ENCODE results near the gene NLGN2. TPM values are rescaled to one million over a fixed set of nuclear protein-coding genes. Genes with fewer than 3 reads are reported as not detected.

The NLGN2 gene
- total RNA-seq, 1 donor from 2014 or later, result 9.3 TPM

DNA sequence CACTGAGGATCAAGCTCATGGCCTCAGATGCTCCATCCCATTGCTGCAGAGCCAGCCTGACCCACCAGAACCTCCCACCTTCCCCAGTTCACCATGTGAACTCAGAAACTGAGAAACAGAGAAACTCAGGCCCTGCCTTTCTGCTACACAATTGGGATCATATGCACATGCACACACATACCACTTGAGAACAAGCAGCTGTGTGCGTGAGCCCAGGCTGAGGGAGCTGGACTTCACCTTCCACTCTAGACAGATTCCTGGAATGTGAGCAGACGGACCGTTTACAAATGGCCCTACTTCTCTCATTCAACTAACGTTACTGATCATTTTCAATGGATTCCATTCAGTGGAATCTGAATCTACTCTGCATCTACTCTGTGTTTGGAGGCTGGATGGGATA is 16.0 kb downstream of the NLGN2 start:
- Histone ChIP-seq H3K36me3 (no peaks in the 10 kb centered on the region), H3K27ac (replicated peaks) (no peak overlapping the region), H3K27me3 (ENCODE audit: low read depth) (no peaks in the 10 kb centered on the region), H3K4me1 (no peaks in the 10 kb centered on the region), H3K4me3 (no peak overlapping the region), H3K9me3 (replicated peaks) (no peaks in the 10 kb centered on the region)
- DNase-seq, result no peak
- TF ChIP-seq, protein P1, sequence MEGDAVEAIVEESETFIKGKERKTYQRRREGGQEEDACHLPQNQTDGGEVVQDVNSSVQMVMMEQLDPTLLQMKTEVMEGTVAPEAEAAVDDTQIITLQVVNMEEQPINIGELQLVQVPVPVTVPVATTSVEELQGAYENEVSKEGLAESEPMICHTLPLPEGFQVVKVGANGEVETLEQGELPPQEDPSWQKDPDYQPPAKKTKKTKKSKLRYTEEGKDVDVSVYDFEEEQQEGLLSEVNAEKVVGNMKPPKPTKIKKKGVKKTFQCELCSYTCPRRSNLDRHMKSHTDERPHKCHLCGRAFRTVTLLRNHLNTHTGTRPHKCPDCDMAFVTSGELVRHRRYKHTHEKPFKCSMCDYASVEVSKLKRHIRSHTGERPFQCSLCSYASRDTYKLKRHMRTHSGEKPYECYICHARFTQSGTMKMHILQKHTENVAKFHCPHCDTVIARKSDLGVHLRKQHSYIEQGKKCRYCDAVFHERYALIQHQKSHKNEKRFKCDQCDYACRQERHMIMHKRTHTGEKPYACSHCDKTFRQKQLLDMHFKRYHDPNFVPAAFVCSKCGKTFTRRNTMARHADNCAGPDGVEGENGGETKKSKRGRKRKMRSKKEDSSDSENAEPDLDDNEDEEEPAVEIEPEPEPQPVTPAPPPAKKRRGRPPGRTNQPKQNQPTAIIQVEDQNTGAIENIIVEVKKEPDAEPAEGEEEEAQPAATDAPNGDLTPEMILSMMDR (IDR thresholded peaks at IDR 0.05; ENCODE audit: borderline replicate concordance), result no peak
- intact Hi-C loops (cut with micrococcal nuclease), result no loop called here

DNA sequence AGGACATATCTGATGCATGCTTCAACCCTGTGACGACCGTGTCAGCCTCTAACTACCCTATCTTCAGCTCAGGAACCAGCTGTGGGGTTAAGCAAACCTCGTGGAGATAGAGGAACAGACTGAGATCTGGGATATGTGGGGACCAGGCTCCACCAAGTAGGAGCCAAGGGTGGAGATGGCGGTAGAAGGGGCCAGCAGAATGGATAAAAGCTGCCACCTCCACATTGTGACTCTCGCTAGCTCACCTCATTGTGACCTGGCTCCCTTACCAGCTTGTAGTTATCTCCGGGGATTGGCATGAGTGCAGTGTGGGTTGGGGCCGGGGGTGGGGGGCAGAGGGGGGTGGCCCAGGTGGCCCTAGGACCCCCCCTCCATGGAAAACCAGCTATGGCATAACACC is 17.7 kb downstream of the NLGN2 start, which contains the start of gene SPEM2:
Gene SPEM2, plus strand, starts transcription at position 301 of the 400 bp plus-strand sequence. Its CDS starts 73 bp downstream, at position 374.
- H3K27ac ChIP-seq (replicated peaks), result no peak within 1 kb of the TSS

DNA sequence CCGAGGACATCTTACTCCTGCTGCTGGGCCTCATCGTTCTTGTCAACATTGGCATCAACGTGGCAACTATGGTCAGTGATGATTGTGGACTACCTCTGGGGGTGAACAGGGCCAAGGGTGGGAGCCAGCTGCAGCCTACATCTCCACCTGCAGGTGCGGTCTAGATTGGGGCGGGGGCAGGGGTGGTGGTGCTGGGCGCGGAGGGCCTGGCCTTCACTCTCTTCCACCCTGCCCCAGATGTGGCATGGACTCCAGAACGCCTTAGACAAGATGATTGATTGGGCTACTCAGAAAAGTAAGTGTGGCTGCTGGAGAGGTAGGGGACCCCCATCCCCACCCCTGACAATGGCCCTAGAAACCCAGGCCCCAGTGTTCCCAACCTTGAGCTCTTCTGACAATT is 18.1 kb downstream of the NLGN2 start:
- Histone ChIP-seq H3K9me3 (replicated peaks) (no peaks in the 10 kb centered on the region), H3K4me3 (no peak overlapping the region), H3K4me1 (no peaks in the 10 kb centered on the region), H3K27me3 (ENCODE audit: low read depth) (no peaks in the 10 kb centered on the region), H3K36me3 (no peaks in the 10 kb centered on the region), H3K27ac (replicated peaks) (no peak overlapping the region)
- DNase-seq, result no peak
- TF ChIP-seq, protein P1 (IDR thresholded peaks at IDR 0.05; ENCODE audit: borderline replicate concordance), result no peak
- intact Hi-C loops (cut with micrococcal nuclease), result no loop called here

More for the DNA sequence above, 17.7 kb downstream of the NLGN2 start, which contains the start of gene SPEM2:
- H3K4me3 ChIP-seq, result no peak within 1 kb of the TSS
- no peaks in the 10 kb centered on the region for H3K4me1 ChIP-seq
- H3K27me3 ChIP-seq (ENCODE audit: low read depth), result no peaks in the 10 kb centered on the region
- H3K9me3 ChIP-seq (replicated peaks), result no peaks in the 10 kb centered on the region
- no peaks in the 10 kb centered on the region for H3K36me3 ChIP-seq
- TF ChIP-seq, protein P1 (IDR thresholded peaks at IDR 0.05; ENCODE audit: borderline replicate concordance), result no peak
- intact Hi-C loops (cut with micrococcal nuclease), result no loop called here
- no peak for DNase-seq

DNA sequence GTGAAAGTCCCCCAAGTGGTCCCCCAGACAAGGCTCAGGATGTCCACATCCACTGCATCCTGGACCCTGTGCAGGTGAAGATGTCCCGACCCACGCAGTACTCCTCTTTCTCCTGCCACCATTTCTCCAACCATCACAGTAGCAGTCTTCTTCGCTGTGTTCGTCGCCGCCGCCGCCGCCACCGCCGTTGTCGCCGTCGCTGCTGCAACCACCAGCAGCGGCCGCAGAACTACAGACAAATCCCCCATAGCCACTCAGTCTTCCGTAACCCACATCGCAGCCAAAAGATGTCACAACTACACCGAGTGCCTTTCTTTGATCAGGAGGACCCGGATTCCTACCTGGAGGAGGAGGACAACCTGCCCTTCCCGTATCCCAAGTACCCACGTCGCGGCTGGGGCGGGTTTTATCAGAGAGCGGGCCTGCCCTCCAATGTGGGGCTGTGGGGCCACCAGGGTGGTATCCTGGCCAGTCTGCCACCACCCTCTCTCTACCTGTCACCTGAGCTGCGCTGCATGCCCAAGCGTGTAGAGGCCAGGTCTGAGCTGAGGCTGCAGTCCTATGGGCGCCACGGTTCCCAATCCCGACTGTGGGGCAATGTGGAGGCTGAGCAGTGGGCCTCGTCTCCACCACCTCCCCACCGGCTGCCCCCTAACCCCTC is 18.7 kb downstream of the NLGN2 start:
- TF ChIP-seq, protein P1 (IDR thresholded peaks at IDR 0.05; ENCODE audit: borderline replicate concordance), result no peak
- DNase-seq, result no peak
- Histone ChIP-seq H3K4me3 (no peak overlapping the region), H3K36me3 (no peaks in the 10 kb centered on the region), H3K9me3 (replicated peaks) (no peaks in the 10 kb centered on the region), H3K4me1 (no peaks in the 10 kb centered on the region), H3K27me3 (ENCODE audit: low read depth) (no peaks in the 10 kb centered on the region), H3K27ac (replicated peaks) (no peak overlapping the region)
- intact Hi-C loops (cut with micrococcal nuclease), result no loop called here

DNA sequence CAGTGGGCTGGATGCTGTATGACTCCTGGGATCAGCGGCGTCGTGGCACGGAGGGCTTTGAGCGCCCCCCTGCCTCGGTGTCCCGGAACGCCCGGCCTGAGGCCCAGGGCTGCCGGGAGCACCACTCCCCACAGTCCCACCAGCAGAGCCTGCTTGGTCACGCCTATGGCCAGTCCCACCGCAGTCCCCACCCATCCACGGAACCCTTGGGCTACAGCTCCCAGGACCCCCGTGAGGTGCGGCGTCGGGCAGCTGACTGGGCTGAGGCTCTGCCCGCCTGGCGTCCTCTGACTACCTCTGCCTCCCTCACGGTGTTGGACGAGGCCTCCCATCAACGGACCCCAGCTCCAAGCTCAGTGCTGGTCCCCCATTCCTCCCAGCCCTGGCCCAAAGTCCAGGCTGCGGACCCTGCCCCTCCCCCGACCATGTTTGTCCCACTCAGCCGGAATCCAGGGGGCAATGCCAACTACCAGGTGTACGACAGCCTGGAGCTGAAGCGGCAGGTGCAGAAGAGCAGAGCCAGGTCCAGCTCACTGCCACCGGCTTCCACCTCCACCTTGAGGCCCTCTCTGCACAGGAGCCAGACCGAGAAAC is 19.3 kb downstream of the NLGN2 start:
- H3K9me3 ChIP-seq (replicated peaks), result no peaks in the 10 kb centered on the region
- no peak overlapping the region for H3K27ac ChIP-seq (replicated peaks)
- H3K4me1 ChIP-seq, result no peaks in the 10 kb centered on the region
- H3K36me3 ChIP-seq, result no peaks in the 10 kb centered on the region
- TF ChIP-seq, protein P1 (IDR thresholded peaks at IDR 0.05; ENCODE audit: borderline replicate concordance), result no peak
- DNase-seq, result no peak
- intact Hi-C loops (cut with micrococcal nuclease), result no loop called here
- H3K27me3 ChIP-seq (ENCODE audit: low read depth), result no peaks in the 10 kb centered on the region
- no peak overlapping the region for H3K4me3 ChIP-seq

All from left ventricle myocardium inferior (tissue), 1 donor.